NCI-H2227 (cell line): ENCODE results near the gene ZNF23.

Experiments
- DNase-seq: peaks from one replicate; lab custom pipeline; 2025; ENCODE audit not compliant: unreplicated experiment; lab: John Stamatoyannopoulos, UW

ZNF23 gene

DNA sequence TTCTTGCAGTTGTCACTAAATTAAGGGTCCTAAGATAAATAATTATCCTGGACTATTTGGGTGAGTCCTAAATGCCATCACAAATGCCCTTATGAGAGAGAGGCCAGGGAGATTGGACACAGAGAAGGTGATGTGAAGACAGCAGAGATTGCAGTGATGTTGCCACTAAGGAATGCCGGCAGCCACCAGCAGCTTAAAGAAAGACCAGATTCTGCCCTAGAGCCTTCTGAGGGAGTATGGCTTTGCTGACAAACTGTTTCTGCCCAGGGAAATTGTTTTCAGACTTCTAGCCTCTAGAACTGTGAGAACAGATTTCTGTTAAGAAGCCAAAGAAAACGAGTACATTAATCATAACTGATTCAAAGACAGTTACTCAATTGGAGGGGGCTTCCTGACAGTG, 10.0 kb upstream of the ZNF23 start:
- DNase-seq: no peak

DNA sequence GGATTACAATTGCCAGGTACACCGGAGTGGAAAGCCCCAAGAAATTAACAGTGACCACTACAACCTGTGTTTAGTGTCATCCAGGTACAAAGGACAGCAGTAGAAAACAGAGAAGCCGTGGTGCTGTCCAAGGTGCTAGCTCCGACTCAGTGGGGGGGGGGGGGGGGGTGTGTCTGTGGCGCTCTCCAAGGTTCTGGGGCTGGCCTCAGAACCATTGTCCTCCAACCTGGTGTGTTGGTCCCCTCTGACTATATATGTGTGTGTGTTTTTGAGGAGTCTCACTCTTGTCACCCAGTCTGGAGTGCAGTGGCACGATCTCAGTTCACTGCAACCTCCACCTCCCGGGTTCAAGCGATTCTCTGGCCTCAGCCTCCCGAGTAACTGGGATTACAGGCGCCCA, 5.8 kb upstream of the ZNF23 start:
- no peak for DNase-seq

DNA sequence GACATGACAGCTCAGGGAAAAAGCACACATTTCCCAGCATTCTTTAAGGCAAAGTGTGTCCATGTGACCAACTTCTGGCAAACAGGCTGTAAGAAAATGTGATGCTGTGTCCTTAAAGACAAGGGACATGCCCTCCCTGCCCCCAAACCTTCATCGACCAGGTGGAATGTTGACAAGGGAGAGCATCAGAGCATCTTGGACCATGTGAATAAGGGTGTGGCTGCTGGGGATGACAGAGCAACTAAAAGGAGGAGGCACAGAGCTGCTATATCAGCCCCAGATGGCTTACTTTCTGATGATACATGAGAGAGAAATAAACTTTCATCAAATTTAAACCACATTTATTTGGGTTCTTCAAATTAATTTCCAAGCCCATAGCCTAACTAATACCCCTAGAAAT, 2.2 kb upstream of the ZNF23 start:
- DNase-seq: no peak

DNA sequence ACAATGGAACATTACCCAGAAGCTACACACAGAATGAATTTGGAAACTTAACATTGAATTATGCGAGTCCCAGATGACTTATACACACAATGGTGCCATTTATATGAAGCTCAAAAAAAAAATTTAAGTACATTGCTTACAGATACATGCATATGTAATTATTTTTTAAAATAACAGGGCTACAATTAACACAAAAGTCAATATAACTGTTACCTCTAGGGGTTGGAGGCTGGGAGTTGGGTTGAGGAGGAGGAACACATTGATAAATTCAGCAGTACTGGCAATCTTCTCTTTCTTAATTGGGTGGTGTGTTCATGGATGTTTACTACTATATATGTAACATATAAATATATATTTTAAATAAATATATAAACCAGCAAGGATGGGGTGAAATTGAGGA, 1.1 kb downstream of the ZNF23 start:
- DNase-seq: no peak

DNA sequence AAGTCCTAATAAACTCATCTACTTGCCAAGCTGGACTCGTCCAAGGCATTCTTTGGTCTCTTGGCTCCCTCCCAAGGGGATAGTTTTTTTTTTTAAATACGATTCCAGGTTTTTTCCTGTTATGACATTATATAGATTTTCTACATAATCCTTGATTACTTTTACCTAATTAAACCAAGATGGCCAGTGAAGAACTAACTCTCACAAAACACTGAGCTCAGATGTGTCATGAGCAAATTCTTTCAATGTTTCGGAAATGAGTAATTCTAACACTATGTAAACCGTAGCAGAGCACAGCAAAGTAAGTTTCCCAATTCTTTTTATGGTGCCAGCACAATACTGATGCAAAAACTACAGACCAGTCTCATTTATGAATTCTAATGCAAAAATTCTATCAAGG, 1.8 kb downstream of the ZNF23 start:
- DNase-seq: no peak

DNA sequence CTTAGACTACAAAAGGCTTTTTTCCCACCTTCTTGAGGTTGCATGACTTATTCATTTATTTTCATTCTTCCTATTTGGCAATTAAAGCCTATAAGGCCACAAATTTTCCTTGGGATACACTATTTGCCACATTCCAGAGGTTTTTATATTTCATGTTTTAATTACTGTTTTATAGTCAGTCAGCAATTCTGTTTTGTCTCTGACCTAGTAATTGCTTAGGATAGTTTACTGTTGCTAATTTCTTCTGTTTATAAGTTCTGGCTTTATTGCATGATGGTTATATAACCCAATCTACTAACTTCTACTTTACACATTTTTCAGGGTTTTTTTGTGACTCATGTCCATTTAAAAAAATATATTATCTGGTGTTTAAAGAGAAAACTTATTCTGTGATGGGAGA, 2.5 kb downstream of the ZNF23 start:
- DNase-seq: no peak

DNA sequence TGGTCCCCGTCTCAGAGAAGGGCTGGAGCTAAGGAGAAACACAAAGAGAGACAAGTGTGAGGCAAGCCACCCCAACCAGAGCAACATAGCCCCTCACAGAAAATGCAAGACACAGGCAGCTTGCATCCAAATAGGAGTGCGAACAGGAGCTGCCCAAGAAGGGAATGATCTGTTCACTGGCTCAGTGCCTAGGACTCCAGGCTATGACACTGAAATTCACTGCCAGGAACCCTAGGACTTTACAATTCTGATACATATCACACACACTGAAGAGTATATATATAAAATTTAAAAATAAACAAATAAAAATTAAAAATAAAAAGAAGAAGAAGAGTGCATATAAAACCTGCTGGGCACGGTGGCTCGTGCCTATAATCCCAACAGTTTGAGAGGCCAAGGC, 5.2 kb downstream of the ZNF23 start:
- no peak for DNase-seq

DNA sequence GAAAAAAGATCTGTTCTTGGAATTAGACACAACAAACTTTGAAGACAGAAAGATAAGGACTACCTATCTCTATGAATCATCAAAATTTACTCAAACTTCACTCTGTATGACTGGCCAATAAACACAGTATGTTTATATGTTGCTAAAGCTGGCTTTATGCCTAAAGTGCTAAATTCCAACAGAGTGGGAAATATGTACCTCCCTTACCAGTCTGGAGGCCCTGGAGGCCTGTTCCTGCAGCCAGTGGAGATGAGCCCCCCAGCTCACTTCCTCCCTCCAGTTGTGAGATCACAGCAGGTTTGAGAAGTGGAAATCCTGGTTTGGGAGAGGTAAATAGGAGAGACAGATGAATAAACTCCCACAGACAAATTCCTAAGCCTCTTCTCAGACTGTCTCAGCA, 9.0 kb downstream of the ZNF23 start:
- no peak for DNase-seq

DNA sequence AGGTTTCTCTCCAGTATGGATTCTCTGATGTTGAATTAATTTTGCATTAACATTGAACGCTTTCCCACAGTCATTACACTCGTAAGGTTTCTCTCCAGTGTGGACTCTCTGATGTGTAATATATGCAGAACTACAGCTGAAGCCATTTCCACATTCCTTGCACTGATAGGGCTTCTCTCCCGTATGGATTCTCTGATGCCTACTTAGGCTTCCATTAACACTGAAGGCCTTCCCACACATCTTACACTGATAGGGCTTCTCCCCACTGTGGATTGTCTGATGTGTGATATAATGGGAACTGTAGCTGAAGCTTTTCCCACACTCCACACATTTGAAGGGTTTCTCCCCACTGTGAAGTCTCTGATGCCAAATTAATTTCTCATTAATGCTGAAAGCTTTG, 13.0 kb downstream of the ZNF23 start:
- no peak for DNase-seq

DNA sequence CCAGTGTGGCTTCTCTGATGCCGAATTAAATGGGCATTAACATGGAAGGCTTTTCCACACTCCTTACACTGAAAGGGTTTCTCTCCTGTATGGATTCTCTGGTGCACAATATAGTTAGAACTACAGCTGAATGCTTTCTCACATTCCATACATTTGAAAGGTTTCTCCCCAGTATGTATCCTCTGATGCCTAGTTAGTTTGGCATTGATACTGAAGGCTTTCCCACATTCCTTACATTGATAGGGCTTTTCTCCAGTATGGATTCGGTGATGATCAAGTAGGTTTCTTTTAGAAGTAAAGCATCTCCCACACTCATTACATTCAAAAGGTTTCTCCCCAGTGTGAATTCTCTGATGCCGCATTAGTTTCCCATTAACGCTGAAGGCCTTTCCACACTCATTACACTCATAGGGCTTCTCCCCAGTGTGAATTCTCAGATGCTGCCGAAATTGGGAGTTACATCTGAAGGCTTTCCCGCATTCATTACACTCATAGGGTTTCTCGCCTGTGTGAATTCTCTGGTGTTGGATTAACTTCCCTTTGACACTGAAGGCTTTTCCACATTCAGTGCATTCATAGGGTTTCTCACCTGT, 13.7 kb downstream of the ZNF23 start:
- no peak for DNase-seq

DNA sequence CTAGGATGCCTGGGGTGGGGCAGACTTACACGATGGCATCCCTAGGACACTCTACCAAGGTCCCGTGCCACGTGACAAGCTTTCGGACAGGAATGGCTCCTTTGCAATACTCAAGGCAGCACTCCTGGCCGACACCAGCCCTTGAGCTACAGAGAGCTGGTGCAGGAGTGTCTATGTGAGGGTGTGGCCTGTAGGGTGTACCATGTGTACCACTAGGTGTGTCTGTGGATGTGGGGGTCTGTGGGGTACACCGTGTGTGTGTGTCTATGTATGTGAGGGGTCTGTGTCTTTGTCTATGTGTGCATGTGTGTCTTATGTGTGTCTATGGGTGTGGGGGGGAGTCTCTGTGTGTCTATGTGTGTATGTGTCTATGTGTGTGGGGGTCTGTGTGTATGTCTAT, 18.3 kb downstream of the ZNF23 start:
- no peak for DNase-seq

DNA sequence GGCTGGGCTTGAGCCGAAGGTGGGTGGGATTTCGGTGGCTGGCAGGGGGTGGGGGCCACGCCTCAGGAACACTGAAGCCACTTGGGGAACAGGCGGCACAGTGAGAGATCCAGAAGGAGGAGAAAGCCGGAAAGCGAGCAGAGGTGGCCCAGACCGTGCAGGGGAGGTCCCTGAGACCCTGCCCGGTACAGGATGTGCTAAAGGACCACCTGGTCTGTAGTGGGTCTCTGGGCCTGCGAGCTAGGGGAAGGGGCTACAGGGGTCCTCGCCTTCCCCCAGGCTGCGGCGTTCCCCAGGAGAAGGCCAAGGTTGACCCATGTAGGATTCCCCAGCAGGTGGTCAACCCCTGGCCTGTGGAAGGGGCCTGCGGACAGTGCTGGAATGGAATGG, 20.0 kb downstream of the ZNF23 start, which contains the start of gene TLE7:
Gene TLE7 (minus strand): TSS at position 4 of the 390 bp plus-strand sequence. CDS start 8,730 bp downstream, outside the sequence.
- DNase-seq: no peak

DNA sequence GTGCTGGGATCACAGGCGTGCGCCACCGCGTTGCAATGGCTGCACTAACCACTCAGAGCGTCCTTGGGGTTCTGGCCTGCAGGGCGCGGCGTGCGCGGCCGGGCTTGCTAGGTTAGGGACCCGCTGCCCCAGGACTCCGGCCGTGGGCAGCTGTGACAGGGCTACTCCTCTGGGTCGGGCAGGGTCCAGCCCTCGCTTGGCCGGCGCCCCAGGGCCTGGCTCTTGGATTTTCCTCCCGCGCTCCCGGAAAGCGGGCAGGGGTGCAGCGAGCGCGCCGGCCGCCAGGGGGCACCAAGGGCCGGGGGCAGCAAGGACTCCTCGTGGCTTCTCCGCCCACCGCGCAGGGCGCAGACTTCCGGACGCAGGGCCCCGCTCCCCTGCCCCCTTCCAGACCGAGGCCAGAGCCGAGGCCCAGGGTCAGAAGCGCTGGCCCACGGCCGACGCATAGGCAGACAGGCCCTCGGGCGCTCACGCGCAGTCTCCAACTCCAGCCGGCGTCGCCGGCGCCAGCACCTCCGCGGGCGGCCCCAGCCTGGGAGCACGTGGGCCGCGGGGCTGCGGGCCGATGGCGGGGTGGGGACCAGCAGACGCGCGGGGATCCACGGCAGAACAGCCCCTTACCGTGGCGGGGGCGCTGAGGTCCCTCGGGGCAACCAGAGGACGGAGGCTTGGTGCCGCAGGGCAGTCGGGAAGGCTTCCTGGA, 20.5 kb downstream of the ZNF23 start:
- DNase-seq: no peak

DNA sequence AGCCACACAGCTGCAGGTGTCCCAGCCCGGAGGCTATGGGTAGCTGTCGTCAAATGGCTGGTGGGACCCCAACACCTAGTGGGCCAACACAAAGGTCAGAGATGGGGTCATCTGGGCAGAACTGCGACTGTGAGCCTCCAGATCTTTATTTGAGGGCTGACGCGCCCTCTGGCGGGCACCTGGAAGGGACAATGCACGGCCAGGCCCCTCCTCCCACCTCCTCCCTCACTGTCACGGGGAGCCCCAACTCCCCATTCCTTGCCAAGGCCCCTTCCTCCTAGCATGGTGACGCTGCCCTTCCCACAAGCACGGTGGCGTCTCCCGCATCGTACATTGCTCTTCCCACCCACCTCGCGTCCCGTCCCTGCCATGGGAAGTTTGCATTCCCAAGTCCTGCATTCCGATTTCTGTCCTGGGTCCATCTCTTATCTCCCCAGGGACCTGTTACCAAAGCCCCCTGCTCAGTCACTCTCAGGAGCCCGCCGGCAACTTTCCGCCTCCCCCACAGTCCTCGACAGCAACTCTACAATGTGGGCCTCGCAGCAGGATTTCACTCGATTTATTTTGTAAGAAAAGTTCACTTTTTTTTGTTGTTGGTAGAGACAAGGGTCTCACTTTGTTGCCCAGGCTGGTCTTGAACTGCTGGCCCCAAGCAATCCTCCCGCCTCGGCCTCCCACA, 21.2 kb downstream of the ZNF23 start:
- no peak for DNase-seq

DNA sequence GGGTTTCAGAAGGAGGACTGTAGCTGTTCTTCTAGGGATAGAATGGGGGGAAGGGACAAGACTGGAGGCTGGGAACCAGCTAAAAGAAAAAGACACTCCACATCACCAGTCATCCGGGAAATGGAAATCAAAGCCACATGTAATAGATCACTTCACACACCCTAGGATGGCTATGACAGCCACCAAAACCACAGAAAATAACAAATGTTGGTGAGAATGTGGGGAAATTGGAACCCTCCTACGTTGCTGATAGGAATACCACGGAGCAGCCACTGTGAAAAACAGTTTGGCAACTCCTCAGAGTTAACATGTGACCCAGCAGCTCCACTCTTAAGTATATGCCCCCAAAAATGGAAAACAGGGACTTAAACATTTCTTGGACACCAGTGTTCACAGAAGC, 22.5 kb downstream of the ZNF23 start:
- DNase-seq: no peak

DNA sequence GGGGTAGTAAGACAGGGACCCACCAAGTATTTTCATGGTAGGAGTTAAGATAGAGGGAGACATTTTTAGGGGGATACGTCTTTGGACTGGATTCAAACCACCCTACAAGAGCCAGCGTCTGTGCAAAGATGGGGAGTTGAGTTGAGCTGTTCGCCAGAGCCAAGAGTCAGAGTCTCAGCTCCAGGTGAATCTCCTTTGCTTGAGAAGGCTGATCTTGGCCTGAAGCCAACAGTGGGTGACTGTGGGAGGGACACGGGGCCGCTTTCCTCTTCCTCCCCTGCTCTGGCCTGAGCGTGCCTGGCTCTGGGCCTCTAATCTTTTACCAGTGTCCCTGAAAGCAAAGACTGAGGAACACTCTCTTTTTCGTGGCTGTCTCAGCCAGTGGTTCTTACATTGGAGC, 25.6 kb downstream of the ZNF23 start:
- no peak for DNase-seq

DNA sequence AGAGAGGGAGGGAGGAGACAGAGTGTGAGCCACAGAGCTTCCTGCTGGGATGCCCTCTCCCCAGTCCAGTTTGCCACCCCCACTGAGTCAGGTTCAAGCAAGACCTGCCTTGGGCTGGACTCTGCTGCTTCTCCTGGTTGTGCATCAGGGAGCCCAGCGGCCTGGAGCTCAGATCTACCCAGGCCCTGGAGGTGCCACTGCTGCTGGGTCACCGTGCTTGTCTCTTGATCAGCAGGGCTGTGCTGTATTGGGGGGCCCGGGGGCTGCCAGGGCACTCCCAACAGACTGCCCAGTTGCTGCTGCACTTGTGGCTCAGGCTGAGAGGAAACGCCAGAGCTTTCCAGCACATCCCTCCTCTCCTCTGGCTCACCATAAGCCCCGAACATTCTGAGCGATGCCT, 29.1 kb downstream of the ZNF23 start:
- DNase-seq: no peak

DNA sequence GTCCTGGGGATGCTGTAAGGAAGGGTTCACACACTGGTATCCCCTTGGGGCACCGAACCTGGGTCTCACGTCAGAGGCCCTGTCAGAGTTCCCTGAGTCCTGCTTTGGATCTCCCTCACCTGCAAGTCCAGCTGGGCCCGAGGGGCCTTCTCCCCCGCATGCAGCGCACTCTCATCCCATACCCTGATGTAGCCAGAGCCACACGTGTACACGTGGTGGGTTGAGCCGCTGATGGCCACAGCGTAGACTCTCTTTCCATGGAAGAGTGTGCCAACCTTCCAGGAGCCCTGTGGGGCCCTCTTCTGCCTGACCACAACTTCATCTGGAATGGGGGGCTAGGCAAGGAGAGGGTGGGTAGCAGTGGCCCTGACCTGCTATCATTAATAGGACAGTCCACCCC, 30.1 kb downstream of the ZNF23 start:
- no peak for DNase-seq

DNA sequence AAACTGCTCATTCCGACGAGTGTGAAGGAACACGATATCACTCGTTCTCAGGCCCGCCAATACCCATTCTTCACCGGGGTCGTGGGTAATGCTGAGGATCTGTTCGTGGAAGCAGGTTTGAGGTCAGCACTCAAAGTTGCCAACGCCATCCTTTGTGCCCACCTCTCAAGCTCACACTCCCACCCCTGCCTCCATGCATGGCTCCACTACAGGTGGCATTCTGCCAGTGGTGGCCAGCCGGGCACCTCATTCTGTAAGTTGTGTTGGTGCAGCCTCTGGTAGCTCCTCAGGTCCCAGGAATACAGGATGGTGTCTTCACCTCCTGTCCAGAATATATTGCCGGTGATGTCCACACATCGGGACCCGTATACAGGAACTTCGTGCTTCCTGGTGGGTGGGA, 30.9 kb downstream of the ZNF23 start:
- DNase-seq: no peak

DNA sequence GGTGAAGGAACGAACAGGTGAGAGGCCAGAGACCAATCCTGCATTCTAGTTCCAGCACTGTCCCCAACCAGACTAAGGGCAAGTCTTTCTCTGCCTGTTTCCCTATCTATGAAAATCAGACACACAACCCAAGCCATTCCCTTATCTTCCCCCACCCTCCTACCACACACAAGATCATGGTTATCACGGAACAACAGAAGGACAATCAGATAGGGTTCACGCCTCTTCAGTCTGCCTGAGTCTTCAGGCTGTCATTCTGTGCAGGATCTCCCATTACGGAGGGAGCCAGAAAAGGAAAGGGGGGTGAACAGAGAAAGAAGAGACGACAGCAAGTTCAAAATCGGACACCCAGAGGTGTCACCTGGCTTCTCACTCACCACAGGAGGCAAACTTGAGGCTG, 31.3 kb downstream of the ZNF23 start:
- no peak for DNase-seq

DNA sequence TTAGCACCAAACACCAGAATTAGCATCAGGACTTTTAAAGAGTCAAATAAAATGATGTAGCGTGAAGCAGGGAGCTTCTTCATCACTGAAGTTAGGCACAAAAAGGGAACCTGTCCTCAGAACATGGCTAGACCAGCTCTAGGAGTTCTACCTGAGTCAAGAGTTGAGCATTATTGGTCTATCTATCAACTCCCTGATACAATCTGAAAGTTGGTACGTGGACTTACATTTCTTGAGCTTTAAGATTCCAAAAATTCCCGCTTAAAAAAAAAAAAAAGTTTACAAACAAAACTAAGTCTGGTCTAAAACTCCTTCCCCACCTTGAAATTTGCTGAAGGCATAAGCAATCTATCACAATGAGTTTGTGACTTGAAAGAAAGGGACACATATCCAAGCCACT, 32.5 kb downstream of the ZNF23 start:
- DNase-seq: no peak

DNA sequence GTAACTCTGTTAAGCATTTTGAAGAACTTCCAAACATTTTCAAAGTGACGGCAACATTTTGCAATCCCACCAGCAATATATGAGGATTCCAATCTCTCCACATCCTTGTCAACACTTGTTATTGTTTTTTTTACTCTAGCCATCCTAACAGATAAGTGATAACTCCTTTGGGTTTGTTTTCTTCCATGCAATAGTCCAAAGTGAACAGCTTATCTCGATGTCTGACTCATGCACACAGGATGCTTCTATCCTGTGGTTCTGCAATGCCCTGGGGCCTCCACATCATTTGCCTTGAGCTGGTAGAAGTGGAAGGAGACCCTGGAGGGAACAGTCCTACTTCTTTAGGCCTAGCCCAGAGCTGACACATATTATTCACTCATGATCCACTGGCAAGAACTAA, 33.2 kb downstream of the ZNF23 start:
- no peak for DNase-seq

DNA sequence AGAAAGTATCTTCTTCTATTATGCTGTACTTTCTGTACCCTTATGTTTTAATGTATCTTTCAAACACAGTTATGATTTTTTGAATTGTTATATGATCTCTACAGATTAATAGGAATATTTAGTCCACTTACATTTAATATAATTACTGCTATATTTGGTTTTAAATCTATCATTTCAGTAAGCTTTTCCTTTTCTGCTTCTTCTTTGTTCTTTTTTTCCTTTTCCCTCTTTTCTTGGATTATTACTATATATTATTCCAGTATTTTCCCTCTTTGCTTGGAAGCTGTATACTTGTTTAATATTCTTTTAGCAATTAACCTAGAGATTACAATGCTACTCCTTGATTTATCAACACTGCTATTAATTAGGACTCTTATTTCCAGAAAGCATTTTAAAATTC, 33.7 kb downstream of the ZNF23 start:
- DNase-seq: no peak
